ENCODE measurements around the gene CHGA. TPM values are rescaled to one million over a fixed set of nuclear protein-coding genes. Genes with fewer than 3 reads are reported as not detected.

The CHGA gene
- total RNA-seq, 2 experiments from 2014 or later: not detected

GRCh38 chr14:92938235-92938875 lies 15.4 kb downstream of the CHGA start:
- no peak overlapping the region for H3K27ac Mint-ChIP-seq

GRCh38 chr14:92938890-92939671 lies 16.1 kb downstream of the CHGA start:
- H3K9me3 Mint-ChIP-seq: no peaks in the 10 kb centered on the region
- H3K27ac Mint-ChIP-seq: no peak overlapping the region
- CTCF ChIA-PET: no interaction called here
- no peaks in the 10 kb centered on the region for H3K4me1 Mint-ChIP-seq
- DNase-seq: no peak
- no peaks in the 10 kb centered on the region for H3K36me3 Mint-ChIP-seq (ENCODE audit: low read depth)
- POLR2A ChIA-PET: no interaction called here
- no peak overlapping the region for H3K4me3 Mint-ChIP-seq
- H3K27me3 Mint-ChIP-seq: no peaks in the 10 kb centered on the region

More at GRCh38 chr14:92938235-92938875, 15.4 kb downstream of the CHGA start:
- no peaks in the 10 kb centered on the region for H3K4me1 Mint-ChIP-seq
- DNase-seq: no peak
- ChIA-PET CTCF (no interaction called here), POLR2A (no interaction called here)
- H3K36me3 Mint-ChIP-seq (ENCODE audit: low read depth): no peaks in the 10 kb centered on the region
- H3K4me3 Mint-ChIP-seq: no peak overlapping the region
- H3K27me3 Mint-ChIP-seq: no peaks in the 10 kb centered on the region
- no peaks in the 10 kb centered on the region for H3K9me3 Mint-ChIP-seq

- Mint-ChIP-seq H3K27me3 (no peaks in the 10 kb centered on the region), H3K4me3 (no peak overlapping the region), H3K4me1 (no peaks in the 10 kb centered on the region), H3K27ac (no peak overlapping the region), H3K36me3 (ENCODE audit: low read depth) (no peaks in the 10 kb centered on the region), H3K9me3 (no peaks in the 10 kb centered on the region)
- CTCF ChIA-PET: no interaction called here
- no peak for DNase-seq
- POLR2A ChIA-PET: no interaction called here
Measured at GRCh38 chr14:92939699-92940098, 16.7 kb downstream of the CHGA start.

- no peaks in the 10 kb centered on the region for H3K9me3 Mint-ChIP-seq
- ChIA-PET POLR2A (no interaction called here), CTCF (interaction anchor here (1.6 kb wide), 1 partner anchor 12 kb away, joined by 3 read pairs; no protein-coding TSS in a partner anchor)
- no peak overlapping the region for H3K27ac Mint-ChIP-seq
- no peaks in the 10 kb centered on the region for H3K4me1 Mint-ChIP-seq
- no peak for DNase-seq
- no peaks in the 10 kb centered on the region for H3K27me3 Mint-ChIP-seq
- no peaks in the 10 kb centered on the region for H3K36me3 Mint-ChIP-seq (ENCODE audit: low read depth)
- no peak overlapping the region for H3K4me3 Mint-ChIP-seq
Measured at GRCh38 chr14:92940543-92940942, 17.6 kb downstream of the CHGA start.

- no peaks in the 10 kb centered on the region for H3K36me3 Mint-ChIP-seq (ENCODE audit: low read depth)
- CTCF ChIA-PET: interaction anchor here (0.6 to 1.6 kb wide), 2 partner anchors 11 to 371 kb away, joined by 3 read pairs; no protein-coding TSS in a partner anchor
- H3K27me3 Mint-ChIP-seq: no peaks in the 10 kb centered on the region
- POLR2A ChIA-PET: no interaction called here
- no peaks in the 10 kb centered on the region for H3K4me1 Mint-ChIP-seq
- no peak overlapping the region for H3K27ac Mint-ChIP-seq
- H3K4me3 Mint-ChIP-seq: no peak overlapping the region
- DNase-seq: no peak
- H3K9me3 Mint-ChIP-seq: no peaks in the 10 kb centered on the region
Measured at GRCh38 chr14:92941531-92941930, 18.6 kb downstream of the CHGA start.

- Mint-ChIP-seq H3K4me1 (no peaks in the 10 kb centered on the region), H3K27ac (no peak overlapping the region), H3K4me3 (no peak overlapping the region), H3K27me3 (no peaks in the 10 kb centered on the region), H3K36me3 (ENCODE audit: low read depth) (no peaks in the 10 kb centered on the region), H3K9me3 (no peaks in the 10 kb centered on the region)
- CTCF ChIA-PET: no interaction called here
- POLR2A ChIA-PET: no interaction called here
- no peak for DNase-seq
Measured at GRCh38 chr14:92942136-92942535, 19.2 kb downstream of the CHGA start.

GRCh38 chr14:92942576-92942975 lies 19.6 kb downstream of the CHGA start:
- H3K36me3 Mint-ChIP-seq (ENCODE audit: low read depth): no peaks in the 10 kb centered on the region
- no peaks in the 10 kb centered on the region for H3K27me3 Mint-ChIP-seq
- DNase-seq: no peak
- H3K27ac Mint-ChIP-seq: no peak overlapping the region
- CTCF ChIA-PET: no interaction called here
- H3K4me1 Mint-ChIP-seq: no peaks in the 10 kb centered on the region
- no peaks in the 10 kb centered on the region for H3K9me3 Mint-ChIP-seq
- no peak overlapping the region for H3K4me3 Mint-ChIP-seq
- POLR2A ChIA-PET: no interaction called here

GRCh38 chr14:92942976-92943710 lies 20.2 kb downstream of the CHGA start:
- no peaks in the 10 kb centered on the region for H3K4me1 Mint-ChIP-seq
- H3K27me3 Mint-ChIP-seq: no peaks in the 10 kb centered on the region
- CTCF ChIA-PET: interaction anchor here (1.1 kb wide), 1 partner anchor 12 kb away, joined by 3 read pairs; no protein-coding TSS in a partner anchor

GRCh38 chr14:92943855-92944570 lies 21.1 kb downstream of the CHGA start:
- Mint-ChIP-seq H3K27me3 (no peaks in the 10 kb centered on the region), H3K9me3 (no peaks in the 10 kb centered on the region), H3K27ac (peak overlapping the region; percentile 70), H3K36me3 (ENCODE audit: low read depth) (no peaks in the 10 kb centered on the region), H3K4me1 (no peaks in the 10 kb centered on the region), H3K4me3 (no peak overlapping the region)
- ChIA-PET CTCF (interaction anchor here (1.1 kb wide), 1 partner anchor 12 kb away, joined by 3 read pairs; no protein-coding TSS in a partner anchor), POLR2A (no interaction called here)
- no peak for DNase-seq

More at GRCh38 chr14:92942976-92943710, 20.2 kb downstream of the CHGA start:
- no peak for DNase-seq
- H3K9me3 Mint-ChIP-seq: no peaks in the 10 kb centered on the region
- no peaks in the 10 kb centered on the region for H3K36me3 Mint-ChIP-seq (ENCODE audit: low read depth)
- POLR2A ChIA-PET: no interaction called here
- no peak overlapping the region for H3K27ac Mint-ChIP-seq
- H3K4me3 Mint-ChIP-seq: no peak overlapping the region

GRCh38 chr14:92944976-92945375 lies 22.0 kb downstream of the CHGA start:
- H3K9me3 Mint-ChIP-seq: no peaks in the 10 kb centered on the region
- H3K4me1 Mint-ChIP-seq: no peaks in the 10 kb centered on the region
- ChIA-PET POLR2A (no interaction called here), CTCF (interaction anchor here (1.4 kb wide), 1 partner anchor 194 kb away, joined by 3 read pairs; no protein-coding TSS in a partner anchor)
- H3K4me3 Mint-ChIP-seq: no peak overlapping the region
- no peak for DNase-seq
- H3K36me3 Mint-ChIP-seq (ENCODE audit: low read depth): no peaks in the 10 kb centered on the region
- no peaks in the 10 kb centered on the region for H3K27me3 Mint-ChIP-seq
- H3K27ac Mint-ChIP-seq: no peak overlapping the region

- H3K9me3 Mint-ChIP-seq: no peaks in the 10 kb centered on the region
- no peaks in the 10 kb centered on the region for H3K4me1 Mint-ChIP-seq
- H3K4me3 Mint-ChIP-seq: no peak overlapping the region
- H3K27ac Mint-ChIP-seq: no peak overlapping the region
- CTCF ChIA-PET: interaction anchor here (0.5 to 1.4 kb wide), 3 partner anchors 48 to 274 kb away, joined by 3 read pairs; no protein-coding TSS in a partner anchor
- no peak for DNase-seq
- POLR2A ChIA-PET: no interaction called here
- no peaks in the 10 kb centered on the region for H3K27me3 Mint-ChIP-seq
- no peaks in the 10 kb centered on the region for H3K36me3 Mint-ChIP-seq (ENCODE audit: low read depth)
Measured at GRCh38 chr14:92945544-92945943, 22.6 kb downstream of the CHGA start.

- H3K27me3 Mint-ChIP-seq: no peaks in the 10 kb centered on the region
- no peaks in the 10 kb centered on the region for H3K4me1 Mint-ChIP-seq
- H3K27ac Mint-ChIP-seq: no peak overlapping the region
- ChIA-PET CTCF (interaction anchor here (0.5 to 1.4 kb wide), 5 partner anchors 38 to 273 kb away, joined by 3 to 4 read pairs (median 3); no protein-coding TSS in a partner anchor), POLR2A (no interaction called here)
- H3K36me3 Mint-ChIP-seq (ENCODE audit: low read depth): no peaks in the 10 kb centered on the region
- DNase-seq: no peak
- H3K9me3 Mint-ChIP-seq: no peaks in the 10 kb centered on the region
- H3K4me3 Mint-ChIP-seq: no peak overlapping the region
Measured at GRCh38 chr14:92945959-92946846, 23.3 kb downstream of the CHGA start.

All from activated CD4-positive, alpha-beta T cell treated with anti-CD3 and anti-CD28 coated beads, Interleukin-2, amount 10 ng/mL, durations not matched to agents 7 days and 5 days (primary cell).